ENCODE measurements around the gene CTU1. TPM values are rescaled to one million over a fixed set of nuclear protein-coding genes. Genes with fewer than 3 reads are reported as not detected.

CTU1 gene
- total RNA-seq, 2 donors from 2014 or later: 6.0 to 32.3 TPM

DNA sequence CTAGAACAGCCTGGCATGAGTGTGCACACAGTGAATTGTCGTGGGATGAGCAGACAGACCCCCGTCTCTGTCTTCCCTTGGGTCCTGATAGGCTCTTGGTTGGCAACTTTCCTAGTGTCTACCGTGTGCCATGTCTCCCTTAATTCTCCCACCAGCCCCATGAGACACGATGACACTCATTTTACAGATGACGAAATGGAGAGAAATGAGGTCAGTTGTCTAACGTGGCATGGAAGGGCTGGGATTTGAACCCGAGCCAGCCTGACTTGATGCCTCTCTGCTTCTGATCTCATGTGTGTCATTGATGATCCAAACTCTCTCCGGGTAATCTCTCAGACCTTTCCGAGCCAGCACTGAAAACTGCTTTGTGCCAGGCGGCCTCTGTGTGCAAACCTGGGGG is 17.1 kb downstream of the CTU1 start:
- no peaks in the 10 kb centered on the region for H3K36me3 ChIP-seq (replicated peaks in 1 of 2; ENCODE audit: insufficient read depth in 1 of 2, low read depth in 2 of 2)
- no peak for ATAC-seq
- intact Hi-C loops (cut with DNase I): loop anchor here (10.0 kb wide), 1 partner anchor 156 kb away; no protein-coding TSS in a partner anchor
- 89 to 91% methylated on average over 10 of the region's 10 CpGs for WGBS, 2 donors
- TF ChIP-seq, protein P1, sequence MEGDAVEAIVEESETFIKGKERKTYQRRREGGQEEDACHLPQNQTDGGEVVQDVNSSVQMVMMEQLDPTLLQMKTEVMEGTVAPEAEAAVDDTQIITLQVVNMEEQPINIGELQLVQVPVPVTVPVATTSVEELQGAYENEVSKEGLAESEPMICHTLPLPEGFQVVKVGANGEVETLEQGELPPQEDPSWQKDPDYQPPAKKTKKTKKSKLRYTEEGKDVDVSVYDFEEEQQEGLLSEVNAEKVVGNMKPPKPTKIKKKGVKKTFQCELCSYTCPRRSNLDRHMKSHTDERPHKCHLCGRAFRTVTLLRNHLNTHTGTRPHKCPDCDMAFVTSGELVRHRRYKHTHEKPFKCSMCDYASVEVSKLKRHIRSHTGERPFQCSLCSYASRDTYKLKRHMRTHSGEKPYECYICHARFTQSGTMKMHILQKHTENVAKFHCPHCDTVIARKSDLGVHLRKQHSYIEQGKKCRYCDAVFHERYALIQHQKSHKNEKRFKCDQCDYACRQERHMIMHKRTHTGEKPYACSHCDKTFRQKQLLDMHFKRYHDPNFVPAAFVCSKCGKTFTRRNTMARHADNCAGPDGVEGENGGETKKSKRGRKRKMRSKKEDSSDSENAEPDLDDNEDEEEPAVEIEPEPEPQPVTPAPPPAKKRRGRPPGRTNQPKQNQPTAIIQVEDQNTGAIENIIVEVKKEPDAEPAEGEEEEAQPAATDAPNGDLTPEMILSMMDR (IDR thresholded peaks at IDR 0.05): no peak
- H3K4me1 ChIP-seq: peaks cover 17% of the 10 kb centered on the region
- H3K27me3 ChIP-seq: no peaks in the 10 kb centered on the region
- H3K4me3 ChIP-seq: no peak overlapping the region
- H3K27ac ChIP-seq: no peak overlapping the region
- DNase-seq: no peak
- no peaks in the 10 kb centered on the region for H3K9me3 ChIP-seq

DNA sequence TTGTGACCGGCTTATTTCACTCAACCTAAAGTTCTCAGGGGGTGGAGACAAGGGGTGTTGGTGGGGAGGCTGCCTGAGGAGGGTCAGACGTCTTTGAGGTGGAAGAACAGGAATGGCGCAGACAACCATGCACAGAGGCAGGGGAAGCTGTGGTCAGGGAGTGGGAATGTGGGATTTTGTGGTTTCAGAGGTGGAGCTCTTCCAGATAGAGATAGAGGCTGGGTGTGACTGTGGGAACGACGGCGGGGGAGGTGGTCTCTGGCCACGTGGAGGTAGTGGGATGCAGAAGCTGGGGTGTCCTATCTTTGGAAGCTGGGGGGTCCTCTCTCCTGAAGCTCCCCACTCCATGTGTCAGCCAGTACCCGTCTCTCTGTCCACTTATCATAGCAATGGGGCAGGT is 17.7 kb downstream of the CTU1 start:
- ATAC-seq: no peak
- DNase-seq: no peak
- Histone ChIP-seq H3K4me1 (peaks cover 24% of the 10 kb centered on the region), H3K27me3 (no peaks in the 10 kb centered on the region), H3K4me3 (no peak overlapping the region), H3K36me3 (replicated peaks in 1 of 2; ENCODE audit: insufficient read depth in 1 of 2, low read depth in 2 of 2) (no peaks in the 10 kb centered on the region), H3K27ac (no peak overlapping the region), H3K9me3 (no peaks in the 10 kb centered on the region)
- no peak for TF ChIP-seq POLR2A (IDR thresholded peaks at IDR 0.05)
- TF ChIP-seq, protein P1 (IDR thresholded peaks at IDR 0.05): no peak
- intact Hi-C loops (cut with DNase I): loop anchor here (10.0 kb wide), 1 partner anchor 156 kb away; no protein-coding TSS in a partner anchor
- WGBS, 2 donors: 67 to 68% methylated on average over 8 of the region's 8 CpGs

DNA sequence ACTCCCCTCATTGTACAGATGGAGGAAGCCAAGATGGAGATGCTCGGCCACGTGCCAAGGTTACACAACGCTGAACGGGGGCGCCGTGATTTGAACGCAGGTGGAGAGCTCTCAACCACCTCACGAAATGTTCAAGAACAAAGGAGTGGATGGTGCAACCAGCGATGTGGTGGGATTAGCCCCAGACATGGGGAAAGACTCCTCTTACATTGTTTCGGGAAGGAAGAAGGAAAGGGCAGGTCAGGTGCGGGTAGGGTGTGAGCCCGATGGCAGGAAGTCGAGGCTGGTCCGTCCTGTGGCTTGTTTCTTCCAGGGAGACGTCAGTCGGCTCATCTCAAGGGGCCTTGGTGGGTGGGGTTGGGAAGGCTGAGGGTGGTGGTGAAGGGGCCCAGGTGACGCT is 18.4 kb downstream of the CTU1 start:
- H3K27ac ChIP-seq: no peak overlapping the region
- no peaks in the 10 kb centered on the region for H3K9me3 ChIP-seq
- H3K27me3 ChIP-seq: no peaks in the 10 kb centered on the region
- no peaks in the 10 kb centered on the region for H3K36me3 ChIP-seq (replicated peaks in 1 of 2; ENCODE audit: insufficient read depth in 1 of 2, low read depth in 2 of 2)
- DNase-seq (no peak), ATAC-seq (no peak)
- intact Hi-C loops (cut with DNase I): loop anchor here (10.0 kb wide), 1 partner anchor 155 kb away; no protein-coding TSS in a partner anchor
- H3K4me1 ChIP-seq: peaks cover 23% of the 10 kb centered on the region
- WGBS, 2 donors: 88 to 92% methylated on average over 17 of the region's 17 CpGs
- no peak overlapping the region for H3K4me3 ChIP-seq
- TF ChIP-seq, protein P1 (IDR thresholded peaks at IDR 0.05): no peak
- no peak for TF ChIP-seq POLR2A (IDR thresholded peaks at IDR 0.05)

DNA sequence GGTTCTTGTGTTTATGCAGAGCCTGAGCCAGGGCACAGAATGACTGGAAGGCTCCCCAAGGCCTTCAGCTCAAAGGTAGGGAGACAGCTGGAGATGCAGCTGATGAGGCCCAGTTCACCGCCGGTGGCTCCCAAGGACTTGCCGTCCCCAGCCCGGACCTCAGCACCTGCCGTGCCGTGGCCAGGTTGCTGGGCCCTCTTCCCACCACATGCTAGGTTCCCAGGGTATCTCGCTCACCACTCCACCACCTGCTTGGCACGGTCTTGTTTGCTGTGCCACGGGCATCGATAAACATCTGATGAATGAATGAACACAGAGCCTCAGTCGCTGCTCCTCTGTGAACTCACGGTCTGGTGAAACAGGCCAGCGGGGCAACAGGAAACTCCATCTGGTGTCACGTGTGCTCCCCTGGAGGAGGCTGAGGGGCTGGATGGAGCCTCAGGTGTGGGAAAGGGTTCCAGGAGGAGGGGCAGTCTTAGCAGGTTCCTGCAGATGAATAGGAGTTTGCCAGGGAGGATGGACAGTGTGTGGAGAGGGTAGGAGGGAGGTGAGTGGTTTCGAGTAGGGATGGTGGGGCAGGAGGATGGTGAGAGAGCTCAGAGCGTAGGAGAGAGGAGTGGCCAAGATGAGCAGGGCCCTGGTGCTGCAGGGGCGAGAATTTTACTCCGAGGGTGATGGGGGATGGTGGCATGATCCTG is 21.9 kb downstream of the CTU1 start:
- peaks cover 23% of the 10 kb centered on the region for H3K4me1 ChIP-seq
- no peak overlapping the region for H3K4me3 ChIP-seq
- DNase-seq (peak; percentile 91 to 95 (median 94)), ATAC-seq (peak; percentile 98)
- H3K9me3 ChIP-seq: no peaks in the 10 kb centered on the region
- H3K36me3 ChIP-seq (replicated peaks in 1 of 2; ENCODE audit: insufficient read depth in 1 of 2, low read depth in 2 of 2): no peaks in the 10 kb centered on the region
- intact Hi-C loops (cut with DNase I): no loop called here
- peak overlapping the region in 3 of 4 donors; percentile 32 to 76 (median 61) for H3K27ac ChIP-seq
- TF ChIP-seq POLR2A (IDR thresholded peaks at IDR 0.05): no peak
- TF ChIP-seq, protein P1 (IDR thresholded peaks at IDR 0.05): no peak
- WGBS, 2 donors: 37 to 65% methylated on average over 5 to 18 of the region's 18 CpGs
- no peaks in the 10 kb centered on the region for H3K27me3 ChIP-seq

DNA sequence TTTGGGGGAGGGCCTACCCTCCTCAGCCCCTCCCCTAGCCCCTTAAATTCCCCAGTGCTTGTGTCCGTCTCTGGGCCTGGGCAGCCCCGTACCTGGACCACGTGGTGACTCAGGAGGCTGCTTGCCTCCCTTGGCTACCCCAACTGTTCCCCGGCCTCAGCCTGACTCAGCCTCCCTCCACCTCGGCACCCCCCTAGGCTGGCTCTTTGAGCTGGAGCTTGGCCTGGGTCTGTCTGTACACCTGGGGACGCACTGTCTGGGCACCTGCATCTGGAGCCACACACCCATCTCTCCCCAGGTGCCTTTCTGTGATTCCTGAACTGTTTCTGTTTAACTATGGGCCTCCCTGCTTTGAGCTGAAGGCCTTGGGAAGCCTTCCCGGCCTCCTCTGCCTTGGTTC is 23.7 kb downstream of the CTU1 start:
- WGBS, 2 donors: 82 to 83% methylated on average over 6 to 7 of the region's 7 CpGs

More for the DNA sequence above, 23.7 kb downstream of the CTU1 start:
- no peak for DNase-seq
- H3K9me3 ChIP-seq: no peaks in the 10 kb centered on the region
- H3K4me1 ChIP-seq: peaks cover 26% of the 10 kb centered on the region
- intact Hi-C loops (cut with DNase I): no loop called here
- TF ChIP-seq, protein P1 (IDR thresholded peaks at IDR 0.05): no peak
- TF ChIP-seq POLR2A (IDR thresholded peaks at IDR 0.05): no peak
- no peak overlapping the region for H3K4me3 ChIP-seq
- H3K27ac ChIP-seq: no peak overlapping the region
- H3K36me3 ChIP-seq (replicated peaks in 1 of 2; ENCODE audit: insufficient read depth in 1 of 2, low read depth in 2 of 2): no peaks in the 10 kb centered on the region
- H3K27me3 ChIP-seq: no peaks in the 10 kb centered on the region
- no peak for ATAC-seq

All from body of pancreas (tissue), 4 donors.